Neuronal stem cell (in vitro differentiated cells): ENCODE measurements around the gene LMF2.
A peak's percentile ranks its signal among the peaks of the same experiment; 100 is the strongest.

Experiments used
- DNase-seq: peaks from one replicate; pipeline ENCODE4 v3.0.0-alpha.2; 2013; ENCODE audit warnings: low spot score
- H2AFZ ChIP-seq: one replicate; pipeline ENCODE4 v1.6.1; 2013; ENCODE audit warnings: mild to moderate bottlenecking, low read length, inconsistent platforms
- H2AK5ac ChIP-seq: 2 replicates; pipeline ENCODE4 v1.6.1; 2013; ENCODE audit warnings: low read depth, mild to moderate bottlenecking, inconsistent platforms, low read length, moderate library complexity, mixed read lengths
- H2BK120ac ChIP-seq: 2 replicates; pipeline ENCODE4 v1.6.1; 2013; ENCODE audit warnings: low read depth, mild to moderate bottlenecking, inconsistent platforms, low read length, moderate library complexity, mixed read lengths
- H2BK12ac ChIP-seq: one replicate; pipeline ENCODE4 v1.6.1; 2013; ENCODE audit warnings: low read length, inconsistent platforms
- H2BK15ac ChIP-seq: 2 replicates; pipeline ENCODE4 v1.6.1; 2013; ENCODE audit warnings: mild to moderate bottlenecking, low read length, inconsistent platforms, mixed read lengths
- H2BK5ac ChIP-seq: one replicate; pipeline ENCODE4 v1.6.1; 2013; ENCODE audit warnings: inconsistent platforms, mild to moderate bottlenecking, low read length, moderate library complexity
- H3K14ac ChIP-seq: one replicate; pipeline ENCODE4 v1.6.1; 2013; ENCODE audit warnings: low read length, inconsistent platforms
- H3K18ac ChIP-seq: 2 replicates; pipeline ENCODE4 v1.6.1; 2013; ENCODE audit warnings: low read length, inconsistent platforms
- H3K23ac ChIP-seq: 2 replicates; pipeline ENCODE4 v1.6.1; 2013; ENCODE audit warnings: low read depth, mild to moderate bottlenecking, mixed read lengths, low read length, inconsistent platforms; ENCODE audit not compliant: poor library complexity
- H3K27ac ChIP-seq: replicated peaks from 3 replicates; pipeline ENCODE4 v1.5.1; 2013; ENCODE audit warnings: low read length, inconsistent platforms
- H3K27me3 ChIP-seq, 3 experiments: 2 replicates each; pipeline ENCODE4 v1.6.1; 2013; ENCODE audit warnings: low read length in 3 of 3, mild to moderate bottlenecking in 2 of 3, inconsistent platforms in 1 of 3, low read depth in 1 of 3, mixed read lengths in 1 of 3, moderate library complexity in 1 of 3; ENCODE audit not compliant: control insufficient read depth in 3 of 3, insufficient read depth in 3 of 3
- H3K36me3 ChIP-seq, 2 donors: replicated peaks in 1 of 2; 2 replicates each; pipeline ENCODE4 v1.6.1; 2013; ENCODE audit warnings: low read length in 2 of 2; ENCODE audit not compliant: control insufficient read depth in 2 of 2, insufficient read depth in 2 of 2
- H3K4ac ChIP-seq: 2 replicates; pipeline ENCODE4 v1.6.1; 2013; ENCODE audit warnings: inconsistent platforms, mild to moderate bottlenecking, low read length, moderate library complexity
- H3K4me1 ChIP-seq, 2 donors: 1 replicate in 1 of 2; 2 replicates in 1 of 2; pipeline ENCODE4 v1.6.1; 2013; ENCODE audit warnings: low read length in 2 of 2, low read depth in 1 of 2; ENCODE audit not compliant: control insufficient read depth in 2 of 2, insufficient read depth in 1 of 2
- H3K4me2 ChIP-seq: one replicate; pipeline ENCODE4 v1.6.1; 2013; ENCODE audit warnings: mild to moderate bottlenecking, low read length, inconsistent platforms; ENCODE audit not compliant: insufficient read depth, poor library complexity, severe bottlenecking
- H3K4me3 ChIP-seq, 2 donors: 2 replicates each; pipeline ENCODE4 v1.5.1; 2013; ENCODE audit warnings: low read length in 2 of 2, mild to moderate bottlenecking in 2 of 2, inconsistent platforms in 1 of 2, moderate library complexity in 1 of 2
- H3K79me1 ChIP-seq: one replicate; pipeline ENCODE4 v1.6.1; 2013; ENCODE audit warnings: low read depth, mild to moderate bottlenecking, inconsistent platforms, low read length, moderate library complexity
- H3K9ac ChIP-seq: one replicate; pipeline ENCODE4 v1.6.1; 2013; ENCODE audit warnings: mild to moderate bottlenecking, low read depth, low read length, inconsistent platforms; ENCODE audit not compliant: poor library complexity
- H3K9me3 ChIP-seq, 2 donors: replicated peaks in 1 of 2; 2 replicates each; pipeline versions ENCODE3 to v1.6.1; 2013; ENCODE audit warnings: low read length in 2 of 2, mild to moderate bottlenecking in 2 of 2, inconsistent platforms in 1 of 2, low read depth in 1 of 2, mixed read lengths in 1 of 2, moderate library complexity in 1 of 2; ENCODE audit not compliant: control insufficient read depth in 2 of 2, insufficient read depth in 1 of 2
- H4K8ac ChIP-seq: one replicate; pipeline ENCODE4 v1.6.1; 2013; ENCODE audit warnings: low read depth, mild to moderate bottlenecking, inconsistent platforms, low read length, moderate library complexity
- H4K91ac ChIP-seq: one replicate; pipeline ENCODE4 v1.6.1; 2013; ENCODE audit warnings: low read length, low read depth, mild to moderate bottlenecking, inconsistent platforms; ENCODE audit not compliant: poor library complexity
- WGBS, 2 donors: extraction: QIAGEN DNeasy Blood & Tissue Kit; methylation state at CpG; one replicate each; pipeline ENCODE4 v1.1.7; 2013; ENCODE audit warnings: missing lambda C conversion rate in 2 of 2, mixed read lengths in 1 of 2; ENCODE audit not compliant: insufficient read length in 2 of 2, insufficient replicate concordance in 1 of 2; ENCODE audit errors: extremely low coverage in 2 of 2; 5-methylcytosine and 5-hydroxymethylcytosine counted together

LMF2 gene

DNA sequence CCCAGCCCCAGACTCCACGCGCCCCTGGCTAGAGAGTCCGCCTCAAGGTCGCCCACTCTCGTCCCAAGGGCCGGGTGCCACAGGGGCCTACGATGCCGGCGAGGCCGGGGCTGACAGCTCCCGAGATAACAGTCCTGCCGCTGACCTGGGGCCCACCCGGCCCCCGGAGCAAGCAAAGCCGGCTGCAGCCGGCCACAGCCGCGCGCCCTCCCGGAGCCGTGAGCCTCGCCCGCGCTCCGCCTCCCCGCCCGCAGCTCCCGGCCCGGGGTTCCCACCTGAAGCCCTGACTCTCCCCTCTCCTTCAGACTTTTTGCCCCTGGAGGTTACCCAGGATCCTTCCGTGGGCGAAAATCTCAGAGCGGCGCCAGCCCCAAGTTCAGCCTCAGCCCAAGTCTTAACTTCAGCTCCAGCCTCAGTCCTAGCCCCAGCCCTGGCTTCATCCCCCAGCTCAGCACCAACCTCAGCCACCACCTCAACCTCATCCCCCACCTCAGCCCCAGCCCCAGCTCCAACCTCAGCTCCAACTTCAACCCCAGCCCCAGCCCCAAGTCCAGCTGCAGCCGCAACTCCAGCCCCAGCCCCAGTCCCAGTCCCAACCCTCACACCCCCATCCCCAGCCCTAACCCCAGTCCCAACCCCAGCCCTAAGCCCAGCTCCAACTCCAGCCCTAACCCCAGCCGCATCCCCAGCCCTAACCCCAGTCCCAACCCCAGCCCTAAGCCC is 39.9 kb upstream of the LMF2 start:
- no peak overlapping the region for H2BK5ac ChIP-seq
- H3K14ac ChIP-seq: no peak overlapping the region
- H2BK15ac ChIP-seq: no peak overlapping the region
- no peak overlapping the region for H4K8ac ChIP-seq
- no peaks in the 10 kb centered on the region for H3K9me3 ChIP-seq
- H3K9ac ChIP-seq: no peak overlapping the region
- peak overlapping the region; percentile 63 for H2AK5ac ChIP-seq
- no peak overlapping the region for H3K4ac ChIP-seq
- no peak overlapping the region for H4K91ac ChIP-seq
- no peaks in the 10 kb centered on the region for H3K79me1 ChIP-seq
- H2BK120ac ChIP-seq: peak overlapping the region; percentile 47
- peaks cover 0 to 40% (median 13%) of the 10 kb centered on the region in 3 experiments for H3K27me3 ChIP-seq
- no peak overlapping the region for H2BK12ac ChIP-seq
- DNase-seq: no peak
- no peaks in the 10 kb centered on the region for H3K36me3 ChIP-seq
- WGBS, 2 donors: no CpG with 5 or more reads among the region's 35 CpGs
- H3K23ac ChIP-seq: peak overlapping the region; percentile 12
- no peak overlapping the region for H3K18ac ChIP-seq
- H3K27ac ChIP-seq: no peak overlapping the region
- no peak overlapping the region for H3K4me2 ChIP-seq
- H3K4me3 ChIP-seq: no peak overlapping the region
- H2AFZ ChIP-seq: peak overlapping the region; percentile 49
- no peaks in the 10 kb centered on the region for H3K4me1 ChIP-seq

DNA sequence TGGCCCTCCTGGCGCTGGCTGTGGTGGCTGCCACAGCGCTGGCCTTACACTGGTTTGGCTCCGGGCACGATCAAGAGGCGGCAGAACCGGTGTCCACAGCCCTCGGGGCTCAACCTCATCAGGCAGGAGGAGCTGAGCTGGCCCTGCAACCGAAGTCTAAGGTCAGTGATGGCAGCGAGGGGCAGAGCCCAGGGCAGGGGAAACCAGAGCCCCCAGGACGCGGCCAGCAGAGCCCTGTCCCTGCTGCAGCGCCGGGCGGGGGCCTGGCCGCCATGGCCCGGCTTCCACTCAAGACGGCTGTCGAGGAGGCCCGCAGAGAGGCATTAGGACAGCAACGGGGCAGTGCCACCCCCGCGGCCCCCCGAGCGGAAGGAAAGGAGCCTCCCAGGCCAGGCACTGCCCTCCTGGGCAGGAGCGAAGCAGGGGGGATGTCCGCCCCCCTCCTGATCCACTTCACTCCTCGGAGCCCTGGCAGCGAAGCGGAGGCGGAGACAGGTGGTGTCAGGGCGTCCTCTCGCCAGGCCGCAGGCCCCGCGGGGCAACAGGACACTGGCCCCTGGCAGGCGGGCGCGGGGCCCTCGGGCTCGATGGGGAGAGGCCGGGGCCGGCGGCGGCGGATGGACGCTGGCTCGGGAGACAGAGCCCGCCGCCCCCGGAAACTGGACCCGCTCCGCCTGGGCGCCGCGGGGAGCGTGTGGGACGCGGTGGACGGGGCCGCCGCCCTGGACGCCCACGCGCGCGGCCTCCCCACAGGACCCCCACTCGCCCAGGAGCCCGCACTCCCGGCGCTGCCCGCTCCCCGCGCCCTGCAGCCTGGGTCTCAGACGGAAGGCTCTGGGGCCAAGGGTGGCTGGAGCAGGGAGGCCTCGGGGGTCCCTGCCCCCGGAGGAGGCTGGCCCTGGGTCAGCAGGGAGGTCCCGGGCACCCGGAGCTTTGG is 39.1 kb upstream of the LMF2 start:
- Histone ChIP-seq H3K4me2 (no peak overlapping the region), H3K79me1 (no peaks in the 10 kb centered on the region), H2AFZ (peak overlapping the region; percentile 49), H2BK120ac (no peak overlapping the region), H3K4ac (peak overlapping the region; percentile 37), H2BK12ac (peak overlapping the region; percentile 84), H4K8ac (no peak overlapping the region), H3K27ac (no peak overlapping the region), H3K9me3 (no peaks in the 10 kb centered on the region), H3K14ac (peak overlapping the region; percentile 82), H3K18ac (peak overlapping the region; percentile 28), H4K91ac (peak overlapping the region; percentile 43), H2AK5ac (peak overlapping the region; percentile 94), H3K27me3 (peaks cover 0 to 35% (median 13%) of the 10 kb centered on the region in 3 experiments), H2BK15ac (peak overlapping the region; percentile 49), H3K9ac (no peak overlapping the region), H3K4me1 (no peaks in the 10 kb centered on the region), H3K36me3 (no peaks in the 10 kb centered on the region), H3K23ac (peak overlapping the region; percentile 65), H2BK5ac (no peak overlapping the region), H3K4me3 (no peak overlapping the region)
- WGBS, 2 donors: no CpG with 5 or more reads among the region's 78 CpGs
- DNase-seq: no peak

DNA sequence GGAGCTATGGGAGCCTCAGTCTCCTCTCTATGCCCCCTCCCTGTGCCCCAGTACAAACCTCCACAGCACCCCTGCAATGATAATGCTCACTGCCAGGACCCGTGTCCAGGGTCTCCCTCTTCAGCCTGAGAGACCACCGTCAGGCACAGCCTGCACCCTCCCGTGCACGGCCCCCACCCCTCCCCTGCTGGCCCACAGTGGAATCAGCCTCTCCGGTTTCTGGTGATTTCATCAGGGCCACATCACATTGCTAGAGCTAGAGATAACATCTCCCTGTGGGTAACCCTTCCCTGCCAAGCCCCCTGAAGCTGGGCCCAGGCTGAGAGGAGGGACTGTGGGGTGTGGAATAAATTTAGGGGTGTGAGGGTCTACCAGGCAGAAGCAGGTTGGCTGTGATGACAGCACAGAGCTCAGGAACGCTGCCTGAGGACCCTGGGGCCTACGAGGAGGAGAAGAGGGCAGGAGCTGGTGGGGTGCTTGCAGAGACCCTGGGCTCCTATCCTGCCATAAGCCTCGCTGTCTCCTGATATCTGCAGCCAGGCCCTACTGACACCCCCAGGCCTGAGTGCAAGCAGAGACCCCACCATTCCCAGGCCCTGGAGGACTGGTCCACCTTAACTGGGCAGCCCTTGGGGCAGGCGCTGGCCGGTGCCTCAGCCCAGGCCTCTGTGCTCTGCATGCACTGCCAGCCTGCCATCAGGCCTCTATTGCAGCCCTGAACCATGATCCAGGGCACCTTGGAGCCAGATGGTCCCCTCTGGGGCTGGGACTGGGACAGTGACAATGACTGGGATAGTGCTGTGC is 38.2 kb upstream of the LMF2 start, which contains the start of gene KLHDC7B:
KLHDC7B (plus strand) TSS at position 378 of the 804 bp plus-strand sequence; CDS start at position 723, 345 bp downstream.
- Histone ChIP-seq H2BK15ac (peak within 1 kb of the TSS; percentile 49), H3K4me3 (no peak within 1 kb of the TSS), H3K18ac (peak within 1 kb of the TSS; percentile 28), H2BK120ac (no peak within 1 kb of the TSS), H2AK5ac (peak within 1 kb of the TSS; percentile 94), H3K4me2 (no peak within 1 kb of the TSS), H3K4ac (peak within 1 kb of the TSS; percentile 37), H4K91ac (peak within 1 kb of the TSS; percentile 43), H2BK5ac (peak within 1 kb of the TSS; percentile 24), H3K9ac (no peak within 1 kb of the TSS), H3K27me3 (peaks cover 0 to 26% (median 13%) of the 10 kb centered on the region in 3 experiments), H3K14ac (peak within 1 kb of the TSS; percentile 82), H3K9me3 (no peaks in the 10 kb centered on the region), H2BK12ac (peak within 1 kb of the TSS; percentile 84), H3K79me1 (no peaks in the 10 kb centered on the region), H3K27ac (no peak within 1 kb of the TSS), H3K4me1 (no peaks in the 10 kb centered on the region), H3K23ac (peak within 1 kb of the TSS; percentile 65), H3K36me3 (no peaks in the 10 kb centered on the region), H4K8ac (no peak within 1 kb of the TSS), H2AFZ (no peak within 1 kb of the TSS)
- no CpG with 5 or more reads among the region's 10 CpGs for WGBS, 2 donors
- no peak for DNase-seq
